Inflammatory macrophage treated with lipopolysaccharide for 1 hour (primary cell): ENCODE results near the gene SYT3.
"Not testable (repeated sequence)": the region's sequence is repeated elsewhere in the genome, so short reads cannot be mapped to it uniquely, and the experiment has no call there.

Experiments
- DNase-seq, 2 donors: peaks; one replicate each; pipeline ENCODE4 v3.0.0-alpha.2; 2020 to 2022

The SYT3 gene

DNA sequence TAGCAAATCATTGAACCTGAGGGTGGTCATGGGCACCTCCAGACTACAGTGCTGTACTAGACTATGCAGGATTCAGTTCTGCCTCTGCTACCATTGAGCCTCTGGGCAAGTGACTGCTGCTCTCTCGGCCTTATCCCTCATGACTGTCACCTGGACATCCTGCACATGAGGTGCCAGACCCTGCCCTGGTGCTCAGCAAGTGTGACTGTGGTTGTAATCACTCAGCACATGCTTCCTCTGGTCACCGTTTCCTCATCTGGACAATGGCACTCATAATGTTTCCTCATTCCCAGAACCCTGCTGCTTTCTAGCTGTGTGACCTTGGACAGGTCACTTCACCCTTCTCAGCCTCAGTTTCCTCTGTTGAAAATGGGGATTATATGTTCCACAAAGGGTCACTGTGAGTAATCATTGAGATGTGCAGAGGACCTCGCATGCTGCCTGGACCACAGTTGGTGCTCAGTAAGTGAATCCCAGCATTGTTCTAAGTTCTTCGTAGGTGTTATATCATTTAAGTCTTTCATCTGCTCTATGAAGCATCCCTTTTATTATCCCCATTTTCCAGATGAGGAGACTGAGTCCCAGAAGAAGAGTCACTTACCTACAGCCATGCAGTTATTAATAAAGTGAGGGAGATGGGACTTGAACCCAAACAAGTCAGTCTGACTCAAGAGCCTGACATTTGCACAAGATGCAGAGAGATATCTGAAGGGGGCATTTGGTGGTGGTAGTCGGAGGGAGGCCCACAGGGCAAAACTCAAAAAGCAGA, 3.2 kb downstream of the SYT3 start:
- no peak for DNase-seq

DNA sequence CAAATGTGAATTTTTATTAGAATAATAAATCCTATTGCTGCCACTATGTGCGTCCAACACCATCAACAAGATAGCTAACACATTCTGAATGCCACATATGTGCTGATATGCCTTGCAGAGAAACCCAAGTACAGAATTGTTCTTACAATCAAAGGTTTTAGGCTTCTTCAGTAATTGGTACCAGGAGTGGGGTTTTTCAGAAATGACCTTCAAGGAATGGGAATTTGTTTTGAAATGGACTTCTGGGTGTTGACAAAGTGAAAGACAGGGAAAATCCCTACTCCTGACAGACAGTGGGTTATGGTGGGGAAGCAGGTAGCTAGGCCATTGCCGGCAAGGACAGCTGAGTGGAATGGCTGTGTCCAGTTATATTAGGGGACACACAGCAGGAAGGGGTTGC, 5.7 kb downstream of the SYT3 start:
- DNase-seq, result no peak

- no peak for DNase-seq
Observed at GRCh38 chr19:50633359-50633758, 6.3 kb downstream of the SYT3 start.

GRCh38 chr19:50632151-50632835, 7.4 kb downstream of the SYT3 start:
- DNase-seq, result no peak

- DNase-seq, result no peak
Observed at GRCh38 chr19:50629801-50630200, 9.9 kb downstream of the SYT3 start.

DNA sequence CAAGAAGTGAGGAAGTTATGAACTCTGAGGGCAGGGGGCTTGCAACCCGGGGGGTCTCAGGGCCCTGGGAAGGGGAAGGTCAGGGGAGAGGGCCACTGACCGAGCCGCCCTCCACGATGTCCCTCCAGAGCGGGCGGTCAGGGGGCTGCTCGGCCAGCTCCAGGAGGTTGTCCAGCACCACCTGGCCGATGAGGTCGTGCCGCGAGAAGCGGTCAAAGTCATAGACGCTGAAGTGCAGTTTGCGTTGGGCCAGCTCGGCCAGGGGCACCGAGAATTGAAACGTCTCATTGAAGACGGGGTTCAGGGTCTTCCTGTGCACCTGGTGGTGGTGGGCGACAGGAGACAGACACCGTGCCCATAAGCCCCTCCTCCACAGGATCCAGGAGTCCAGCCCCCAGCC, 10.5 kb downstream of the SYT3 start:
- DNase-seq, result no peak

- DNase-seq, result no peak
Observed at GRCh38 chr19:50628551-50628950, 11.1 kb downstream of the SYT3 start.

DNA sequence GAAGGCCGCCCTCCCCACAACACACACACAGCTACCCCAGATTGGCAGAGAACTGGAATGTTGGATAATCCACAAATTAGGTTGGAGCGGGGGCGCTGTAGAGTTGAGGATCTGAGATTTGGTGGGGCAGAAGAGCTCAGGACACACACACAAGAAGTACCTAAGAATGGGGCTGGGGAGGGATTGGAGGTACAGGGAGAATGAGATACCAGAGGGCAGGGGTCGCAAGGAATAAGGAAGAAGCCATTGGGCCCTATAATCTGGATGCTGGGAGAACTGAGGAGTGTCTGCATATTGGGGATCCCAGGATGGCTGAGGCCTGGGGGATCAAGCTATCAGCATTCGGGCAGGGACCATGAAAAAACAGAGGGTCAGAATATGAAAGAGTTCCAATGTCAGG, 11.5 kb downstream of the SYT3 start:
- no peak for DNase-seq

DNA sequence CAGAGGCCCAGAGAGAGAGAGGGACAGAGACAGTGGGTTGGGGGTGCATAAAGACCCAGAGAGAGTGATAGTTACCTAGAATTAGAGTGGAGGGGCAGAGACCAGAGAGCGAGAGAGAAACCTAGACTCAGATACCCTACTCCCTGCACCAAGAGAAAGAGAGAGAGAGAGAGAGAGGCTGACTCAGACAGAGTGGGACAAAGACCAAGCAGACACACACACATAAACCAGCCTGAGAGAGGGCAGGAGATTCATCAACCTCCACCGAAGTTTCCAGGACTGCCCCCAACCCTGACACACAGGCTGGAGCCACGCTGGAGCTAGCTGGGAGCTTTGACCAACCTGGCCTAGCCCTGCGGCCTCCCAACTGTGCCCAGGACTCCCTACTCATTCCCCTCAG, 12.9 kb downstream of the SYT3 start:
- no peak for DNase-seq

DNA sequence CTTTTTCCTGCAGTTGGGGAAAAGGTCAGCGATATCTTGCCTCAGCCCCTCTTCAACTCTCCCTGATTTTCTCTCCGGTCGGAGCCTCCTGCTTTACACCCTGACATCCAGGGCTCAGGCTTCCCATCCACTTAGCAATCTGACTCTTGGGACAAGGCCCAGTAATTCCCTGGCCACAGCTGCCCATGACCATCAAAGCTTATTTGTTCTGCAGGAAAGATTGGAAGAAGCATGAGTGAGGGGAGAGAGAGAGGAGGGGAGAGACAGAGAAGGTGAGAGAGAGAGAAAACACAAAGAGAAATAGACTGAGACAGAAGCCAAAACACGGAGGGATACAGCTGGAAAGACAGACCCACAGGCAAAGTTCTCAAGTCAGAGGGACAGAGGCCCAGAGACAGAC, 13.7 kb downstream of the SYT3 start:
- DNase-seq, result no peak

GRCh38 chr19:50624949-50625600, 14.6 kb downstream of the SYT3 start:
- DNase-seq, result no peak

- not testable (repeated sequence) for DNase-seq
Observed at GRCh38 chr19:50620394-50620906, 19.2 kb downstream of the SYT3 start.

- not testable (repeated sequence) for DNase-seq
Observed at GRCh38 chr19:50619184-50619583, 20.5 kb downstream of the SYT3 start.

DNA sequence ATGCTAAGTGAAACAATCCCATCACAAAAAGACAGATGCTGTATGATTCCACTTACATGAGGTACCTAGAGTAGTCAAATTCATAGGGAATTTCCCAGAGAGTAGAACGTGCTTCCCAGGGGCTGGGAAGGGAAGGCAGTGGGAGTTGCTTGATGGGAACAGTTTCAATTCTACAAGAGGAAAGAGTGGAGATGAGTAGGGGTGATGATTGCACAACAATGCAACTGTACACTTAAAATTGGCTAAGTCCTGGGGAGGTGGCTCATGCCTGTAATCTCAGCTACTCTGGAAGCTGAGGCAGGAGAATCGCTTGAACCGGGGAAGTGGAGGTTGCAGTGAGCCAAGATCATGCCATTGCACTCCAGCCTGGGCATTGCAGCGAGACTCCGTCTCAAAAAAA, 21.3 kb downstream of the SYT3 start:
- DNase-seq, result not testable (repeated sequence)

DNA sequence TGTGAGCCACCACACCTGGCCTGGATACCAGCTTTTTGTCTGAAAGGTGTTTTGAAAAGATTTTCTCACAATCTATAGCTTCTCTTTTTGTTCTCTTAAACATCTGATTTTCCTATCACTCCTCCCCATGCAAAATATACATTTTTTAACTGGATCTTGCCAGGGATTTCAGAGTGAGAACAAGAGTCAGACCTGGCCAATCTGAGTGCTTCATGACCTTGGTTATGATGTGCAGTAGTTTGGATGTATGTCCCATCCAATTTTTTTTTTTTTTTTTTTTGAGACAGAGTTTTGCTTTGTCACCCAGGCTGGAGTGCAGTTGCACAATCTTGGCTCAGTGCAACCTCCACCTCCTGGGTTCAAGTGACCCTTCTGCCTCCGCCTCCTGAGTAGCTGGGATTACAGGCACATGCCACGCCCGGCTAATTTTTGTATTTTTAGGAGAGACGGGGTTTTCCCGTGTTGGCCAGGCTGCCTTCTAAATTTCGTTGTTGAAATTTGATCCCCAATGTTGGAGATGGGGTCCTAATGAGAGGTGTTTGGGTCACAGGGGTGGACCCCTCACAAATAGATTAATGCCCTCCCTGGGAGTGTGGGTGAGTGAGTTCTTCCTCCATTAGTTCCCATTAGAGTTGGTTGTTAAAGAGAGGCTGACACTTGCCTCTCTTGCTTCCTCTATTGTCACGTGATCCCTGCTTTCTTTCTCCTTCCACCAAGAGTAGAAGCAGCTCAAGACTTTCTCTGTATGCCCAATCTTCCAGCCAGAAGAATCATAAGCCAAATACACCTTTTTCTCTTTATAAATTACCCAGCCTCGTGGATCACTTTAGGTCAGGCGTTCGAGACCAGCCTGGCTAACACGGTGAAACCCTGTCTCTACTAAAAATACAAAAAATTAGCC, 26.9 kb downstream of the SYT3 start:
- DNase-seq, result not testable (repeated sequence)

DNA sequence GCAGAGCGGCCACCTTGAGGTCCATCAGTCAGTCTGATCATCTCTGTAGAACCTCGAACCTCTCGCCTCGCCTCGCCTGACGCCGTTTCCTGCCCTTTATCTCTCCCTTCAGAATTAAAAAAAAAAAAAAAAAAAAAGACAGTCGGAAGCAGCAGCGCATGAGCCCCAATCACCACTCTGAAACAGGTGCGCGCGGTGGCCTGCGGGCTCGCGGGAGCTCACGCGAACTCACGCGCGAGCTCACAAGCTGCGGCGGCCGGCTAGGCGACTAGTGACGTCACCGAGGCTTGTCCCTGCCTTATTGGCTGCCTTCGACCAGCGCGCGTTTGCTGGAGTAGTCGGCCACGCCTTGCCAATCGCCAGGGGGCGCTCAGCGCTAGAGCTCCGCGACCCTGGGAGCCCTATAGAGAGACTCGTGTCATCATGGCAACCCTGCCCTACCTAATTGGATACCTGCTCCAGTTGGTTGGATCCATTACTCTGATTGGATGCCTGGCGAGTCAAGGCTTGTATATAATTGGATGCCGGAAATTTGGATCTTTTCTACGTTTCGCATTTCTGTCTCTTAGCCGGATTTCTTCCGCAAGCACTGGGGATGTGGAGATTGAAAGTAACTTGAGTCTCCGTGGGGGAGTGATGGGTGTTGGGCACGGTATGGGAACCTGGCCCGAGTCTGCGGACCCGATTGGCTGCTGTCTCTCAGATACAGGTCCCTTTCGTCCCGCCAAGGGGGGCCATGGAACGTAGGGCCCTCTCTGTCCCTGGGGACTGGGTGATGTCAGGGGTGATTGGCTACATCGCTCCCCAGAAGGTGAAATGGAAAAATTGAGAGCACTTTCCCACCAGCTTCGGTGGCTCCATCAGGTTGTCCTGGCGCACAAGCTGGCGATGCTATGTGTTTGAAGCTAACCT, 31.6 kb downstream of the SYT3 start:
- peak; percentile 50 to 66 for DNase-seq

DNA sequence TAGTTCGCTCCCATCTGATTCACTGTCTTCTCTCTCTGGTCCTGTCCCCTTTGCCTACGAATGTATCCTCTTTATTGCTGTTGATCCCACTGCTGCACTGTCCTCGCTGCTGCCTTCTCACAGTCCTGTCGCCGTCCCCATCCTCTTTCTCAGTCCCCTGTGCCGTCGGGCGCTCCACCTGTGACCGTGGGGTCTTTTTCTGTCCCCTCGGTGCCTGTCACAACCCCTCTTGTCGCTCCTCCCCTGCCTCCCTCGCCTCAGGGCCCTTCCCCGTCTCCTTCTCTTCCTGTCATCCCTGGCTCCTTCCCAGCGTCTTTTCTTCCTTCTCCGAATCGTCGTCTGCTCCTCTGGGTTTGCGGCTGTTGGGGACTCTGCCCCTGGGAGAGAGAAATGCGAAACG, 32.3 kb downstream of the SYT3 start:
- DNase-seq, result no peak

DNA sequence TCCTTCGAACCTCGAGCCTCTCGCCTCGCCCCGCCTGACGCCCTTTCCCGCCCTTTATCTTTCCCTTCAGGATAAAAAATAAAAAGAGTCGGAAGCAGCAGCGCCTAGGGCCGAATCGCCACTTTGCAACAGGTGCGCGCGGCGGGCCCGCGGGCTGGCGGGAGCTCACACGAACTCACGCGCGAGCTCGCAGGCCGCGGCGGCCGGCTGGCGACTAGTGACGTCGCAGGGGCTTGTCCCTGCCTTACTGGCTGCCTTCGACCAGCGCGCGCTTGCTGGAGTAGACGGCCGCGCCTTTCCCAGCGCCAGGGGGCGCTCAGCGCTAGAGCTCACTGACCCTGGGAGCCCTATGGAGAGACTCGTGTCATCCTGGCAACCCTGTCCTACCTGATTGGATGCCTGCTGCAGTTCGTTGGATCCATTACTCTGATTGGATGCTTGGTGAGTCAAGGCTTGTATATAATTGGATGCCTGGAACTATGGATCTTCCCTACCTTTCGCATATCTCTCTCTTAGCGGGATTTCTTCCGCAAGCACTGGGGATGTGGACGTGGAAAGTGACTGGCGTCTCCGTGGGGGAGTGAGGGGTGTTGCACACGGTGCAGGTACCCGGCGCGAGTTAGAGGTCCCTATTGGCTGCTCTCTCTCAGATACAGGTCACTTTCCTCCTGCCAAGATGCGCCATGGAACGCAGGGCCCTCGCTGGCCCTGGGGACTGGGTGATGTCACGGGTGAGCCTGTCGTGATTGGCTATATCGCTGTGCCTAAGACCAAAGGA, 33.4 kb downstream of the SYT3 start:
- DNase-seq, result not testable (repeated sequence)

DNA sequence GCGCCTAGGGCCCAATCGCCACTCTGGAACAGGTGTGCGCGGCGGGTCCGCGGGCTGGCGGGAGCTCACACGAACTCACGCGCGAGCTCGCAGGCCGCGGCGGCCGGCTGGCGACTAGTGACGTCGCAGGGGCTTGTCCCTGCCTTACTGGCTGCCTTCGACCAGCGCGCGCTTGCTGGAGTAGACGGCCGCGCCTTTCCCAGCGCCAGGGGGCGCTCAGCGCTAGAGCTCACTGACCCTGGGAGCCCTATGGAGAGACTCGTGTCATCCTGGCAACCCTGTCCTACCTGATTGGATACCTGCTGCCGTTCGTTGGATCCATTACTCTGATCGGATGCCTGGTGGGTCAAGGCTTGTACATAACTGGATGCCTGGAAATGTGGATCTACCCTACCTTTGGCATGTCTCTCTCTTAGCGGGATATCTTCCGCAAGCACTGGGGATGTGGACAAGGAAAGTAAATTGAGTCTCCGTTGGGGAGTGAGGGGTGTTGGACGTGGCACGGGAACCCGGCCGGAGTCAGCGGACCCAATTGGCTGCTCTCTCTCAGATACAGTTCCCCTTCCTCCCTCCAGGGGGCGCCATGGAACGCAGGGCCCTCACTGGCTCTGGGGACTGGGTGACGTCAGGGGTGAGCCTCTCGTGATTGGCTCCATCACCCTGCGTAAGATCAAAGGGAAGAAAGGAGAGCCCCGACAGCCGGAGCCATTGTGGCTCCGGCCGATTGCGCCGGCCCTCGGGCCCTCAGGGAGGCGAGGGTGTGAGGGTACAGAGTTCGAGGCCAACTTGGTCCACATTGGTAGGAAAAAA, 35.2 kb downstream of the SYT3 start:
- not testable (repeated sequence) for DNase-seq

- DNase-seq, result no peak
Observed at GRCh38 chr19:50602935-50603334, 36.7 kb downstream of the SYT3 start.
